Stimulated activated CD4-positive, alpha-beta T cell treated with anti-CD3 and anti-CD28 coated beads, Interleukin-1b, Interleukin-23, amount 100 ng/mL, for 48 hours (primary cell): ENCODE results near the gene GNG7.
"Not testable (repeated sequence)": the region's sequence is repeated elsewhere in the genome, so short reads cannot be mapped to it uniquely, and the experiment has no call there.

ENCODE experiments used
- DNase-seq: peaks from one replicate; pipeline ENCODE4 v3.0.0-alpha.2; 2020

The GNG7 gene

DNA sequence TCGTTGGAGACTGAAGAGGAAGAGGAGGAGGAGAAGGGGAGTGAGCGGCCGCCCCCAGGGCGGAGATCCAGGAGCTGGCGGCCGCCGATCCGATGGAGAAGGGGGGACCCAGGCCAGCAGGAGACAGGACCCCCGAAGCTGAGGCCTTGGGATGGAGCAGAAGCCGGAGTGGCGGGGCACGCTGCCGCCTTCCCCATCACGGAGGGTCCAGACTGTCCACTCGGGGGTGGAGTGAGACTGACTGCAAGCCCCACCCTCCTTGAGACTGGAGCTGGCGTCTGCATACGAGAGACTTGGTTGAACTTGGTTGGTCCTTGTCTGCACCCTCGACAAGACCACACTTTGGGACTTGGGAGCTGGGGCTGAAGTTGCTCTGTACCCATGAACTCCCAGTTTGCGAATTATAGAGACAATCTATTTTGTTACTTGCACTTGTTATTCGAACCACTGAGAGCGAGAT is 224.7 kb downstream of the GNG7 start:
- DNase-seq: no peak

DNA sequence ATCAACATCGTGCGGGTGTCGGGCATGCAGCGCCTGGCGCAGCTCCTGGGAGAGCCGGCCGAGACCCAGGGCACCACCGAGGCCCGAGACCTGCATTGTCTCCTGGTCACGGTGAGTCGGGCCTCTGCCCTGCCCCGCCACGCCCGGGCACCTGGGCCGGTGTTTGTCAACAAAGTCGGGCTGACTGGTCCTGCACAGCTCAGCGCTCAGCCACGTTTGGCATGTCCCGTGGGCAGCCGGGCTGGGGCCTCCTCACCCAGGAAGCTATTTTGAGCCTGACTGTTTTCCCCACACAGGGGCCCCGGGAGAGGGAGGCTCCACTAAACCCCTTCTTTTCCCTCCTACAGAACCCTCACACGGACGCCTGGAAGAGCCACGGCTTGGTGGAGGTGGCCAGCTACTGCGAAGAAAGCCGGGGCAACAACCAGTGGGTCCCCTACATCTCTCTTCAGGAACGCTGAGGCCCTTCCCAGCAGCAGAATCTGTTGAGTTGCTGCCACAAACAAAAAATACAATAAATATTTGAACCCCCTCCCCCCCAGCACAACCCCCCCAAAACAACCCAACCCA is 225.3 kb downstream of the GNG7 start:
- no peak for DNase-seq

GRCh38 chr19:2476451-2477140 is 225.9 kb downstream of the GNG7 start:
- peak; percentile 79 for DNase-seq

DNA sequence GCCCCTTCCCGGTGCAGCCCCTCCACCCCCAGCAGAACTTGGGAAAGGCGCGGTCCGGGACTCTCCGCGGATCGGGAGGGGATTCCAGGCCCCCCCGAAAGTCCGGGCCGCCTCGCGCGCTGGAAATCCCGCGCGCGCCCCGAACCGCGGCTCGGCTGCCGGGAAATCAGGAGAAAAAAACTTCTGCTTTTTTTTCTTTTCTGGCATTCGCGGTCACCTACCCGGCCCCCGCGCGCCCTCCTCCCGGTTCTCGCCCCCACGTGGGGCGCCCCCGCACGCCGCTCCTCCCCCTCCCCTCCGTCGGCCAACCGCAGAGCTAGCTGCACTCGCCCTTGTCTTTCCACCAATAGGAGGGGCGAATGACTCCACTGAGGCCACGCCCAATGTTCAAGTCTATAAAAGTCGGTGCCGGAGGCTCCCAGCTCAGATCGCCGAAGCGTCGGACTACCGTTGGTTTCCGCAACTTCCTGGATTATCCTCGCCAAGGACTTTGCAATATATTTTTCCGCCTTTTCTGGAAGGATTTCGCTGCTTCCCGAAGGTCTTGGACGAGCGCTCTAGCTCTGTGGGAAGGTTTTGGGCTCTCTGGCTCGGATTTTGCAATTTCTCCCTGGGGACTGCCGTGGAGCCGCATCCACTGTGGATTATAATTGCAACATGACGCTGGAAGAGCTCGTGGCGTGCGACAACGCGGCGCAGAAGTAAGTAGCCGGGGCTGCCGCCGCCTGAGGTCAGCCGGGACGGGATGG is 226.6 kb downstream of the GNG7 start, which contains the start of gene GADD45B:
GADD45B (plus strand) TSS at position 426 of the 749 bp plus-strand sequence; CDS start at position 658, 232 bp downstream.
- DNase-seq: peak; percentile 97

DNA sequence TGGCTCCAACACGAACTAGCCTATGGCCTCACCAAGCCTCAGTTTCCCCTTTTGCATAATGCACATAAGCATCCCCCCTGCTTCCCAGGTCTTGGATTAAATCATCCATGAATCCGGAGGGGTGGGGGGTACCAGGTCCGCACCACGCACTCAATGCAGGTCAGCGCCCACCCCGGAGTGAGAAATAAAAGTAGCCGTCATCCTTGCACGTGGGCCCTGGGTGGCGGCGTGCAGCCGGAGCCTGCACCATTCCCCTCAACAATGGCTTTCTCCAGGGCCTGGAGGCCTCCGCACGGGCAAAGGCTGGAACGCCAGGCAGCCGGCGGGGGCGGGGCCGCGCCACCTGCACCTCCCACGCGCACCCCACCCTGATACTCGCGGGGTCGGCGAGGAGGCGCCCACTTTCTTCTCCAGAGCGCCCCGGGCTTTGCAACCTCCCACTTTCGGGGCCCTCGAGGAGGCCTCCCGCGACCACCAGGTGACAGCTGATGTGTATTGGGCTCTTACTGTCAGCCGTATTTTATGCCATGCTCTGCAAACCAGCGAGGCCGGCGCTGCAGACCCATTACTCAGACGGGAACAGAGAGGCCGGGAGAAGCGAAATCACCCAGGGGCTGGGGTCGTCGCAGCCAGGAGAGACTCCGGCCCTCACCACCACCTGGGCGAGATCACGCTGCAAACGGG is 227.3 kb downstream of the GNG7 start:
- DNase-seq: peak; percentile 84

DNA sequence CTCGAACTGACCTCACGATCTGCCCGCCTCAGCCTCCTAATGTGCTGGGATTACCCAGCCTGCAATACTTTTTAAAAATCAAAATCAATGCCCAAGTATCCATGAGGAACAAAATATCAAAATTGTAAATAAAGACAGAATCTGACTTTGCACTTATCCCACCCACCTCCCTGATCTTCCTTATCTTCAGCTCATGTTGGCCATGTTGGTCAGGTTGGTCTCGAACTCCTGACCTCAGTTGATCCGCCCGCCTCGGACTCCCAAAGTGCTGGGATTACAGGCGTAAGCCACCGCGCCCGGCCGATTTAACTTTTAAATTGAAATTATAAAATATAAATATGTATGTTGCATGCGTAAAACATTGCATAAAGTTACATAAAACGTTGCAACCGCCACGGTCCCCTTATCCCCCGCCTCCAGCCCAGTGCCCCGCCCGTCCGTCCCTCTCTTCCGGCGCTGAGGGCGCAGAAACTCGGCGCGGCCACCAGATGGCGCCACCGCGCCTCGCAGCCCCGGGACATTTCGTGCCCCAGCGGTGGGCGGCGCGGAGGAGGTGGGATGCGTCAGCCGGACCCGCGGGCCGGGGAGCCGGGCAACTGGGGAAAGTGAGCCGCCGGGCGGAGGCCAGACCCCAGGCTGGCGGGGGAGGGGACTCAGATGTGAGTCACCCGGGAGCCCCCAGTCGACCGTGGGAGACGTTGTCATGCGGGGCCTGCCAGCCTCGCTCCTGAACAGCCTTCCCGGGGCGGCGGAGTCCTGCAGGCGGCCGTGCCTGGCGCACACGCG is 228.1 kb downstream of the GNG7 start:
- DNase-seq: peak; percentile 91

DNA sequence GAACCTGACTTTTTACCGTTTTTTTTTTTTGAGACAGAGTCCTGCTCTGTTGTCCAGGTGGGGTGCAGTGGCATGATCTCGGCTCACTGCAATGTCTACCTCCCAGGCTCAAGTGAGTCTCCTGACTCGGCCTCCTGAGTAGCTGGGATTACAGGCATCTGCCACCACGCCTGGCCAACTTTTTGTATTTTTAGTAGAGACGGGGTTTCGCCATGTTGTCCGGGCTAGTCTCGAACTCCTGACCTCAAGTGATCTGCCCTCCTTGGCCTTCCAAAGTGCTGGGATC is 232.6 kb downstream of the GNG7 start:
- not testable (repeated sequence) for DNase-seq

- peak; percentile 68 for DNase-seq
Measured at GRCh38 chr19:2469102-2469914, 233.2 kb downstream of the GNG7 start.

GRCh38 chr19:2468596-2468995 is 233.9 kb downstream of the GNG7 start:
- DNase-seq: no peak

- no peak for DNase-seq
Measured at GRCh38 chr19:2464389-2464788, 238.1 kb downstream of the GNG7 start.

DNA sequence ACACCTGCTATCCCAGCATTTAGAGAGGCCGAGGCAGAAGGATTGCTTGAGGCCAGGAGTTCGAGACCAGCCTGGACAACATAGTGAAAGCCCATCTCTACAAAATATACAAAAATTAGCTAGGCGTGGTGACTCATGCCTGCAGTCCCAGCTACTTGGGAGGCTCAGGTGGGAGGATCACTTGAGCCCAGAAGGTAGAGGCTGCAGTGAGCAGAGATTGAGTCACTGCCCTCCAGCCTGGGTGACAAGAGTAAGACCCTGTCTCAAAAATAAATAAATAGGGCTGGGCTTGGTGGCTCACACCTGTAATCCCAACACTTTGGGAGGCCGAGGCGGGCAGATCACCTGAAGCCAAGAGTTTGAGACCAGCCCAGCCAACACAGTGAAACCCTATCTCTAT is 238.8 kb downstream of the GNG7 start:
- DNase-seq: not testable (repeated sequence)

DNA sequence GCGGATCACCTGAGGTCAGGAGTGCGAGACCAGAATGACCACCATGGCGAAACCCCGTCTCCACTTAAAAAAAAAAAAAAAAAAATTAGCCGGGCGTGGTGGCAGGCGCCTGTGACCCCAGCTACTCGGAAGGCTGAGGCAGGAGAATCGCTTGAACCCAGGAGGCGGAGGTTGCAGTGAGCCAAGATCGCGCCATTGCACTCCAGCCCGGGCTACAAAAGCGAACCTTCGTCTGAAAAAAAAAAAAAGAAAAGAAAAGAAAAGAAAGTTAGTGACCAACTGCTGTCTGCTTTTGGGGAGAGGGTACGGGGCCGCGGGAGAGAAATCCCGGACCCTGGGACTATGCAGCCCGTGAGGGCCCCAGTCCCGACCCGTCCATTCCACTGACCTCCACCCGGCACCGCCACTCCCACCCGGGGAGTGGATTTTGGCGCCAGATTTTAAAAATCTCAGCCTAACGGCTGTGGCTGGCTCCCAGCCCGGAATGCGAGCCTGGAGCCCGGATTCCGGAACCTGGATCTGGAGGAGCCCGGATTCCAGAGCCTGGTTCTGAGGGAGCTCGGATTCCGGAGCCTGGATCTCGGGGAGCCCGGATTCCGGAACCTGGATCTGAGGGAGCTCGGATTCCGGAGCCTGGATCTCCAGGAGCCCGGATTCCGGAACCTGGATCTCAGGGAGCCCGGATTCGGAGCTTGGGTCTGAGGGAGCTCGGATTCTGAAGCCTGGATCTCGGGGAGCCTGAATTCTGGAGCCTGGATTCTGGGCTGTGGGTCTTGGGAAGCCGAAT is 239.7 kb downstream of the GNG7 start:
- DNase-seq: no peak

DNA sequence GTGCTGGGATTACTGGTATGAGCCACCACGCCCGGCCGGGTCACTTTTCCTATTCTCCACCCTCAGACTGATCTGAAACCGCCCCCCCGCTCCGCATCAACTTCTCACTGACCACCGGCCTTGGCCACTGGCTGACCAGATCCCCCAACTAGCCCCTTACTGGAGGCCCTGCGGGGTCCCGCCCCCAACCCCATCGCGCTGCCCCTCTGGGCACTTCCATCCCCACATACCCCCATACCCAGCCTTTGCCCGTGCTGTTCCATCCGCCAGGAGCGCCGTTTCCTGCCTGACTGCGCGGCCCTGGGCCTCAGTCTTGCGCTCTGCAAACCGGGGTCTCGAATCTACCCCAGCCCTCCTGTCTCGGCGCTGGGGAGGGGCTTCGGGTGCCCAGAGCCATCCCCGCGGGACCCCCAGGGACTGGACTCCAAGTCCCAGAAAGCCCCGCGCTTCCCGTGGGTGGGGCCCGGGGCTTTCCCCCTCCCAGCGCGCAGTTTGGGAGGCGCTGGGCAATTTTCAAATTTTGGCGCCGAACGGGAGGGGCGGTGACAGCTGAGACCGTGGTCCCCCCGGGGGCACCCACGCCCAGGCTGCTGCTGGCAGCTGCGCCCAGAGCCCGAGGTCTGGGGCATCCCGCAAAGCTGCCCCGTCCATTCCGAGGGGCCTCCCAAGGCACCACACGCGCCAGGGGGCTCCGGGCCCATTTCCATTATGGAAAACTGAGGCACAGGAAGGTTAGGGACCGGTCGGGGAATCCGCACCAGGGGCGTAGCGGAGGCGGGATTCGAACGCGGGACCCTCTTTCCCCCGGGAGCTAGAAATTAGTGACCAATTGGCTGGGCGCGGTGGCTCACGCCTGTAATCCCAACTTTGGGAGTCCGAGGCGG is 240.5 kb downstream of the GNG7 start:
- DNase-seq: peak; percentile 65
